ENCODE measurements around the gene RABGAP1L. TPM values are rescaled to one million over a fixed set of nuclear protein-coding genes. Genes with fewer than 3 reads are reported as not detected.

RABGAP1L gene
- total RNA-seq, 4 donors from 2014 or later, result 48.2 to 102 (median 59.1) TPM

DNA sequence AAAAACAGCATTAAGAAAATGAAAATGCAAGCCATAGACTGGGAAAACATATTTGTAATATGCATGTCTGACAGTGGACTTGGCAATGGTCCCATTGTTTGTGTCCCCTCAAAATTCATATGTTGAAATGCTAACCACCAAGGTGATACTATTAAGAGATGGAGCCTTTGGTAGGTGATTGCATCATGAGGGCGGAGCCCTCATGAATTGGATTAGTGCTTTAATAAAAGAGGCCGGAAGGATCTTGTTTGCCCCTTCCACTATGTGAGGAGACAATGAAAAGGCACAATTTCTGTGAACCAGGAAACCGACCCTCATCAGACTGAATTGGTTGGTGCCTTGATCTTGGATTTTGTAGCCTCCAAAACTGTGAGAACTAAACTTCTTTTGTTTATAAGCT is 520.8 kb downstream of the RABGAP1L start:
- Histone ChIP-seq H3K9me3 (no peaks in the 10 kb centered on the region), H3K36me3 (peaks cover under 1% of the 10 kb centered on the region), H3K27me3 (no peaks in the 10 kb centered on the region), H3K4me1 (no peaks in the 10 kb centered on the region), H3K4me3 (no peak overlapping the region), H3K27ac (no peak overlapping the region)
- TF ChIP-seq POLR2A (IDR thresholded peaks at IDR 0.05) (no peak), CTCF (IDR thresholded peaks at IDR 0.05) (no peak), POLR2AphosphoS5 (IDR thresholded peaks at IDR 0.05) (no peak), EP300 (IDR thresholded peaks at IDR 0.05) (no peak)
- DNase-seq (ENCODE audit: low spot score in 2 of 2), result no peak
- 89% methylated on average over 3 of the region's 3 CpGs for WGBS

GRCh38 chr1:174682419-174683008 is 523.2 kb downstream of the RABGAP1L start:
- Histone ChIP-seq H3K27me3 (no peaks in the 10 kb centered on the region), H3K9me3 (no peaks in the 10 kb centered on the region), H3K4me1 (no peaks in the 10 kb centered on the region), H3K27ac (no peak overlapping the region), H3K4me3 (no peak overlapping the region), H3K36me3 (peaks cover 4% of the 10 kb centered on the region)
- no peak for TF ChIP-seq EP300 (IDR thresholded peaks at IDR 0.05)
- TF ChIP-seq CTCF (IDR thresholded peaks at IDR 0.05), result no peak
- no peak for TF ChIP-seq POLR2AphosphoS5 (IDR thresholded peaks at IDR 0.05)
- no peak for TF ChIP-seq POLR2A (IDR thresholded peaks at IDR 0.05)
- 43% methylated on average over 2 of the region's 2 CpGs for WGBS
- no peak for DNase-seq (ENCODE audit: low spot score in 2 of 2)

DNA sequence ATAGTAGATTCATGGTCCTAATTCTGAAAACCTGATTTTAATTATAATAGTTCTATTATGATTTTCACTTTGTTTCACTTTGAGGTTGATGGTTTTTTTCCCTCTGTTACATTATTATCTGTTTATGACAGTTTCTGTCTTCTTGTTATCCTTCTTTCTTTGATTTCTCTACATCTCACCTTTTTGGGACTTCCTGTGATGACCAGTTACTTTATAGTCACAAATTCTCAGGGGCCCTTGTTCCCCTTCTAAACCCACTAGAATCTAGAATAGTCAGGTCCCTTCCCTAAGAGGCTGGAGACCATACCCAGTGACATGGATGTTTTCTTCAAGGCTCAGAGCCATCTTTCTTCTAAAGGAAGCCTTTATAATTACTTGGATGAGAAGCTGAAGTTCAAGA is 526.9 kb downstream of the RABGAP1L start:
- H3K4me3 ChIP-seq, result no peak overlapping the region
- TF ChIP-seq EP300 (IDR thresholded peaks at IDR 0.05) (no peak), CTCF (IDR thresholded peaks at IDR 0.05) (no peak), POLR2A (IDR thresholded peaks at IDR 0.05) (no peak), POLR2AphosphoS5 (IDR thresholded peaks at IDR 0.05) (no peak)
- no peaks in the 10 kb centered on the region for H3K4me1 ChIP-seq
- no peaks in the 10 kb centered on the region for H3K9me3 ChIP-seq
- no peak overlapping the region for H3K27ac ChIP-seq
- no peaks in the 10 kb centered on the region for H3K27me3 ChIP-seq
- H3K36me3 ChIP-seq, result peaks cover 4% of the 10 kb centered on the region
- DNase-seq (ENCODE audit: low spot score in 2 of 2), result no peak

- H3K27ac ChIP-seq, result no peak overlapping the region
- 79% methylated on average over 1 of the region's 1 CpG for WGBS
- no peaks in the 10 kb centered on the region for H3K9me3 ChIP-seq
- TF ChIP-seq CTCF (IDR thresholded peaks at IDR 0.05), result no peak
- no peak for TF ChIP-seq EP300 (IDR thresholded peaks at IDR 0.05)
- no peak for TF ChIP-seq POLR2AphosphoS5 (IDR thresholded peaks at IDR 0.05)
- TF ChIP-seq POLR2A (IDR thresholded peaks at IDR 0.05), result no peak
- H3K36me3 ChIP-seq, result peaks cover 4% of the 10 kb centered on the region
- no peaks in the 10 kb centered on the region for H3K4me1 ChIP-seq
- H3K27me3 ChIP-seq, result no peaks in the 10 kb centered on the region
- DNase-seq (ENCODE audit: low spot score in 2 of 2), result no peak
- no peak overlapping the region for H3K4me3 ChIP-seq
Observed at GRCh38 chr1:174689524-174689923, 530.2 kb downstream of the RABGAP1L start.

- no peak overlapping the region for H3K27ac ChIP-seq
- no peak for DNase-seq (ENCODE audit: low spot score in 2 of 2)
- no peaks in the 10 kb centered on the region for H3K27me3 ChIP-seq
- no peaks in the 10 kb centered on the region for H3K4me1 ChIP-seq
- peaks cover 2% of the 10 kb centered on the region for H3K36me3 ChIP-seq
- no peak overlapping the region for H3K4me3 ChIP-seq
- no peak for TF ChIP-seq POLR2AphosphoS5 (IDR thresholded peaks at IDR 0.05)
- no peaks in the 10 kb centered on the region for H3K9me3 ChIP-seq
Observed at GRCh38 chr1:174690266-174690665, 530.9 kb downstream of the RABGAP1L start.

GRCh38 chr1:174692313-174692712 is 533.0 kb downstream of the RABGAP1L start:
- Histone ChIP-seq H3K36me3 (no peaks in the 10 kb centered on the region), H3K27ac (no peak overlapping the region), H3K9me3 (no peaks in the 10 kb centered on the region), H3K4me1 (no peaks in the 10 kb centered on the region), H3K4me3 (no peak overlapping the region), H3K27me3 (no peaks in the 10 kb centered on the region)
- TF ChIP-seq POLR2A (IDR thresholded peaks at IDR 0.05) (no peak), CTCF (IDR thresholded peaks at IDR 0.05) (no peak), EP300 (IDR thresholded peaks at IDR 0.05) (no peak), POLR2AphosphoS5 (IDR thresholded peaks at IDR 0.05) (no peak)
- DNase-seq (ENCODE audit: low spot score in 2 of 2), result no peak
- 96% methylated on average over 1 of the region's 1 CpG for WGBS
